Activated CD4-positive, alpha-beta T cell treated with anti-CD3 and anti-CD28 coated beads, Interleukin-2, amount 50 U/mL, for 4 hours (primary cell): Measurements from ENCODE around the gene CCDC9.

Experiments used
- DNase-seq, 2 experiments: peaks; one replicate each; pipeline ENCODE4 v3.0.0-alpha.2; 2020

CCDC9 gene

GRCh38 chr19:47302249-47302648, 45.9 kb downstream of the CCDC9 start:
- DNase-seq = no peak

- DNase-seq = no peak
Observed at GRCh38 chr19:47303966-47304365, 47.6 kb downstream of the CCDC9 start.

DNA sequence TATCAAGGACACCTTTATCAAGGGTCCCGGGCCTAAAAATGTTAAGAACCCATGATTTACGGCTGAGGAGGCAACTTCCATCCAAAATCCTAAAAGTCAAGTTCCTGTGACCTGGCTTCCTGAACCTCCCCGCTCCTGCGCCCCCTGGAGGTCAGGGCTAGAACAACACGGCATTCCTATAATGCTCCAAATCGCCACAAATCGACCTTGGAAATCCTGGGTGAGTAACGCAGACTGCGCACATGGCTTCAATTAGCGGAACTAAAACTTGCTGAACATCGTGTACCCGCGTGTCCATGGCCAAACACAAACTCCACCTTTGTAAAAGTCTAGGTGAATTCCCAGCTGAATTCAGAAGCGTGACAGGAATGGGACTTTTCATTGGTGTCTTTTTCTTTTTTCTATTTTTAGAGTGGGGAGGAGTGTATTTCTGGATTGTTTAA, 49.0 kb downstream of the CCDC9 start:
- DNase-seq = peak; percentile 45 to 53

- no peak for DNase-seq
Observed at GRCh38 chr19:47306303-47306702, 50.0 kb downstream of the CCDC9 start.

DNA sequence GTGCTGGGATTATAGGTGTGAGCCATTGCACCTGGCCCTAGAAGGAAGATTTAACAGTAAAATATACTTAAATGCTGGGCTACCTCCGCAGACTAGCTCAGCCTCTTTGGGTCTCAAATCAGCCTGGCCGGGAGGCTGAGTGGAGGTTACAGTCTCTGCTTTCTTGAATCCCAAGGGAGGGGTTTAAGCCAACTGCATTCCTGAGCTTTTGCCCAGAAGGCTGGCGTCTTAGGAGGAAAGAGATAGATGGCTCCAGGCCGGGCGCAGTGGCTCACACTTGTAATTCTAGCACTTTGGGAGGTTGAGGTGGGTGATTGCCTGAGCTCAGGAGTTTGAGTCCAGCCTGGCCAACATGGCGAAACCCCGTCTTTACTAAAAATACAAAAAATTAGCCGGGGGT, 52.7 kb downstream of the CCDC9 start:
- DNase-seq = no peak

DNA sequence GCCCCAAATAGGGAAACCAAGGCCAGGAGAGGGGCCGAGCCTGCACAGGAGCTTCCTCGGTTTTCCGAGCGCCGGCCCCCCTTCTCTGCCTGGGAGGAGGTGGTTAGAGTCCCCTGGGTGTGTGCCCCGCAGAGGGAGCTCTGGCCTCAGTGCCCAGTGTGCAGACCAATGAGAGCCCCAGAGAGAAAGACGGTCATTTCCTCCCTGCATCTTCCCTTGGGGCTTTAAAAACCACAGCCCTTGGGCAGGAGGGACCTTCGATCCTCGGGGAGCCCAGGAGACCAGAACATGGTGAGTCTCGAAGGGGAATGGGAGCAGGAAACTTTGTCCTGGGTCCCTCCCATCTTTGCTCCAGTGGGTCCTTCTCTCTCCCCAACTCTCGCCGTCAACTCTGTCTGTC, 53.3 kb downstream of the CCDC9 start, which contains the start of gene C5AR1:
Gene C5AR1 (plus strand): TSS at position 254 of the 400 bp plus-strand sequence. CDS start 35 bp downstream, at position 289.
- no peak for DNase-seq

- no peak for DNase-seq
Observed at GRCh38 chr19:47310323-47310722, 54.0 kb downstream of the CCDC9 start.

DNA sequence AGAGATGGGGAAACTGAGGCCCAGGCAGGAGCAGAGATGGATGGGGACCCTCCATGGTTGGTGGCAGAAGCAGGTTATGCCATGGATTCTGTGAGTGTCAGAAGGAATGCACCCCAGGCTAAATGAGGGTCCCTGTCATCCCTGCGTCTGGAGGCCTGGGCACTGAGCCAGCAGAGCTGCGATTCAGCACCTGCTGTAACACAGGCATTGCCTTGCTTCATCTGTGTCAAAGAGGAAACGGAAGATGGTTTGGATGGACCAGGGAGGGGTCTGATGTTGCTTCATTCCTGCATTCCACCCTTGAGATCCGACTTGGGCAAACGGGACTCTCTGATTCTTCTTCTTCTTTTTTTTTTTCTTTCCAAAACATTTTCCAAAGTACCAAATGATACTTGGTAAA, 54.5 kb downstream of the CCDC9 start:
- DNase-seq = no peak

GRCh38 chr19:47312366-47313006, 56.2 kb downstream of the CCDC9 start:
- DNase-seq = no peak

DNA sequence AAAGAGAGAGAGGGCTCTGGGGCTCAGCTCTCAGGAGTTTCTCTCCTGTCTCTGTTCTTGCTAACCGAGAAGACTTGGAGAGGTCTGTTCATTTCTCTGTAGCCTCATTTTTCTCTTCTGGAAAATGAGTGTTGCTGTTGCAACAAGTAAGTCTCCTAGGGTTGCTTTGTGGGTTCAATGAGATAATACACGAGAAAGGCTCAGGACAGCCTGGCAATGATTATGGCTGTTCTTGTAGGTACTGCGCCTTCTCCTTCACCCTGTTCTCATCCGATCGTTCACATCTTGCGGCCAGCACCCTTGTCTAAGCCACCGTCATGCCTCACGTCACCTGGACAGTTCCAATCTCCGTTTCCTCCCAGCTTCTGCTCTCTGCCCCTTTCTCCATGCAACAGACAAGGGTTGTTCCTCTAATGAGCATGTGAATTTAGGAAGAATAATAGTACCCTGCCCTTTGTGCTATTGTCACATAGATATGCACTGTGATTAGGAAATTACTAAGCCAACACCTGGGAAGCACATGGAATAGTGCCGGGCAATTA, 57.5 kb downstream of the CCDC9 start:
- DNase-seq = no peak

DNA sequence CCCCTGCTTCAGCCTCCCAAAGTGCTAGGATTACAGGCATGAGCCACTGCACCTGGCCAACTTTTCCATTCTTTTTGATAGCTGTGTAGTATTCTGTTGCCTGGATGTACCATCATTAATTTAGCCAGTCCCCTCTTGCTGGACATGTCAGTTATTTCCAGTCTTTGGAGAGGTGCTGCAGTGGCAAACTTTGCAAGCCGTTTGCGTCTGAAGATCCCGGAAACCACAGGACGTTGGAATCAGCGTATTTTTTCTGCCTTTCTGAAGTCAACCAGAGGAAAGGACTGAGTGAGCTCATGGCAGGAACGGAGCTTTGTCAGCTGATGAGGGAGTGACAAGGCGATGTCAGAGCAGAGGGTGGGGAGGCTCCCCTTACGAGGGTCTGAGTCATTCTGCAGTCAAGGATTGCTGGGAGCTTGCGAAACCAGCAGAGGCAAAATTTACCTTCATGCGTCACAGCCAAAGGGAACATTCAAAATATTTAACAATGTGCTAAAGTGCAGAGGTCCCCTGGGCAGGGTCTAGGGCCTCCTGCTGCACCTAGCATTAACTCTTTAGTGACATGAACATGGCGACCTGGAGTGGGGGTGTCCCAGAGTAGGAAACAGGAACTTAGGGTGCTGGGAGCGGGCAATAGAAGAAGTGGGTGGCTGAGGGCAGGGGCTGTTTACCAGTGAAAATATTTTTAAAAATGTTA, 58.9 kb downstream of the CCDC9 start:
- DNase-seq = no peak

- DNase-seq = no peak
Observed at GRCh38 chr19:47316513-47316912, 60.2 kb downstream of the CCDC9 start.

DNA sequence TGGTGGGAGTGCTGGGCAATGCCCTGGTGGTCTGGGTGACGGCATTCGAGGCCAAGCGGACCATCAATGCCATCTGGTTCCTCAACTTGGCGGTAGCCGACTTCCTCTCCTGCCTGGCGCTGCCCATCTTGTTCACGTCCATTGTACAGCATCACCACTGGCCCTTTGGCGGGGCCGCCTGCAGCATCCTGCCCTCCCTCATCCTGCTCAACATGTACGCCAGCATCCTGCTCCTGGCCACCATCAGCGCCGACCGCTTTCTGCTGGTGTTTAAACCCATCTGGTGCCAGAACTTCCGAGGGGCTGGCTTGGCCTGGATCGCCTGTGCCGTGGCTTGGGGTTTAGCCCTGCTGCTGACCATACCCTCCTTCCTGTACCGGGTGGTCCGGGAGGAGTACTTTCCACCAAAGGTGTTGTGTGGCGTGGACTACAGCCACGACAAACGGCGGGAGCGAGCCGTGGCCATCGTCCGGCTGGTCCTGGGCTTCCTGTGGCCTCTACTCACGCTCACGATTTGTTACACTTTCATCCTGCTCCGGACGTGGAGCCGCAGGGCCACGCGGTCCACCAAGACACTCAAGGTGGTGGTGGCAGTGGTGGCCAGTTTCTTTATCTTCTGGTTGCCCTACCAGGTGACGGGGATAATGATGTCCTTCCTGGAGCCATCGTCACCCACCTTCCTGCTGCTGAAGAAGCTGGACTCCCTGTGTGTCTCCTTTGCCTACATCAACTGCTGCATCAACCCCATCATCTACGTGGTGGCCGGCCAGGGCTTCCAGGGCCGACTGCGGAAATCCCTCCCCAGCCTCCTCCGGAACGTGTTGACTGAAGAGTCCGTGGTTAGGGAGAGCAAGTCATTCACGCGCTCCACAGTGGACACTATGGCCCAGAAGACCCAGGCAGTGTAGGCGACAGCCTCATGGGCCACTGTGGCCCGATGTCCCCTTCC, 63.9 kb downstream of the CCDC9 start:
- DNase-seq = no peak
